K562 (cell line): ENCODE data around the gene OR6S1. TPM values are rescaled to one million over a fixed set of nuclear protein-coding genes. Genes with fewer than 3 reads are reported as not detected.
A peak's percentile ranks its signal among the peaks of the same experiment; 100 is the strongest.

ENCODE experiments used
- ATAC-seq: fragments of 200-7000 bp; cut with Tn5 transposase; 3 replicates; pipeline ENCODE4 v1.9.1; 2020; ENCODE audit warnings: moderate library complexity
- BruUV-seq: library from RNA; stranded (reverse); fragments of 400-500 nt; replicated peaks from 2 replicates; lab custom pipeline; 2021; lab: Mats Ljungman, UMichigan
- CTCF ChIA-PET: fragments of 300-600 bp; formaldehyde crosslinking; extraction: SDS; loops from one replicate; lab custom pipeline; 2021; ENCODE audit warnings: low intra/inter-chr PET ratio; lab: Yijun Ruan, JAX
- POLR2A ChIA-PET: fragments of 300-600, 350-650 bp; sonication (Branson Sonifier 250); formaldehyde crosslinking; extraction: SDS; loops from one replicate; lab custom pipeline; 2021; ENCODE audit warnings: antibody characterized with exemption, inconsistent platforms; lab: Yijun Ruan, JAX
- DNase-seq, 4 experiments: peaks; one replicate each; pipeline versions ENCODE4 v3.0.0 to v3.0.0-alpha.2; 2011 to 2018; ENCODE audit warnings: low spot score in 3 of 4, mixed read lengths in 3 of 4; ENCODE audit errors: extremely low read depth in 1 of 4
- FAIRE-seq: peaks from 2 replicates; lab custom pipeline; 2011; peaks lifted over from hg19 to GRCh38; lab: Jason Lieb, UNC
- H2AFZ ChIP-seq: 2 replicates; pipeline ENCODE4 v1.6.0; 2011; ENCODE audit warnings: low read depth, low read length, control low read depth, inconsistent platforms
- H3K27ac ChIP-seq: fragments of 200-600 bp; 3 replicates; pipeline ENCODE4 v1.8.0; 2011; ENCODE audit warnings: low read depth, mild to moderate bottlenecking, control low read depth, inconsistent platforms, low read length, moderate library complexity, mixed read lengths; ENCODE audit errors: extremely low read depth
- H3K27me3 ChIP-seq, 2 experiments: fragments of 300-600 bp in 1 of 2; 2 replicates in 1 of 2; 3 replicates in 1 of 2; pipeline versions ENCODE4 v1.6.0 to v1.8.0; 2011; ENCODE audit warnings: inconsistent platforms in 2 of 2, low read length in 2 of 2, mild to moderate bottlenecking in 1 of 2, mixed read lengths in 1 of 2, moderate library complexity in 1 of 2; ENCODE audit not compliant: control insufficient read depth in 2 of 2, insufficient read depth in 2 of 2
- H3K36me3 ChIP-seq: fragments of 300-600 bp; 3 replicates; pipeline ENCODE4 v1.8.0; 2011; ENCODE audit warnings: mild to moderate bottlenecking, low read length, inconsistent platforms; ENCODE audit not compliant: control insufficient read depth, insufficient read depth
- H3K4me1 ChIP-seq, 2 experiments: fragments of 200-600 bp in 1 of 2; replicated peaks in 1 of 2; 2 replicates in 1 of 2; 3 replicates in 1 of 2; pipeline versions ENCODE4 v1.5.1 to v1.8.0; 2011; ENCODE audit warnings: inconsistent platforms in 2 of 2, low read length in 2 of 2, mild to moderate bottlenecking in 1 of 2, mixed read lengths in 1 of 2, moderate library complexity in 1 of 2; ENCODE audit not compliant: control insufficient read depth in 2 of 2, insufficient read depth in 2 of 2
- H3K4me2 ChIP-seq: 2 replicates; pipeline ENCODE4 v1.6.1; 2011; ENCODE audit warnings: low read length, control low read depth, inconsistent platforms, mixed read lengths; ENCODE audit not compliant: insufficient read depth
- H3K4me3 ChIP-seq: fragments of 200-600 bp; sonication (generic), shearing (Covaris generic); 2 replicates; pipeline ENCODE4 v1.5.1; 2016; ENCODE audit warnings: control low read depth, inconsistent platforms
- H3K79me2 ChIP-seq: fragments of 200-600 bp; 3 replicates; pipeline ENCODE4 v1.8.0; 2011; ENCODE audit warnings: low read length, inconsistent platforms; ENCODE audit not compliant: control insufficient read depth, insufficient read depth
- H3K9ac ChIP-seq, 2 experiments: 2 replicates each; pipeline versions ENCODE4 v1.6.0 to v1.6.1; 2011; ENCODE audit warnings: low read depth in 2 of 2, low read length in 2 of 2, control low read depth in 1 of 2, inconsistent platforms in 1 of 2, mild to moderate bottlenecking in 1 of 2, mixed read lengths in 1 of 2; ENCODE audit not compliant: insufficient read depth in 1 of 2
- H3K9me1 ChIP-seq: one replicate; pipeline ENCODE4 v1.6.0; 2011; ENCODE audit warnings: inconsistent platforms, mild to moderate bottlenecking, low read length, moderate library complexity; ENCODE audit not compliant: control insufficient read depth, insufficient read depth
- H3K9me3 ChIP-seq: replicated peaks from 2 replicates; pipeline ENCODE4 v1.5.1; 2011; ENCODE audit warnings: low read depth, low read length, inconsistent platforms; ENCODE audit not compliant: control insufficient read depth, insufficient read depth
- H4K20me1 ChIP-seq: replicated peaks from 2 replicates; pipeline ENCODE4 v1.6.1; 2011; ENCODE audit warnings: low read length, inconsistent platforms, mixed read lengths; ENCODE audit not compliant: control insufficient read depth, insufficient read depth
- BHLHE40 ChIP-seq: IDR thresholded peaks from 2 replicates; pipeline ENCODE4 v1.6.1; 2011; ENCODE audit warnings: low read length, improper control_type of control experiment
- CCAR2 ChIP-seq: fragments of 200-400 bp; formaldehyde crosslinking; IDR thresholded peaks from 2 replicates; pipeline ENCODE4 v1.6.1; 2017; ENCODE audit warnings: mild to moderate bottlenecking, low read depth, low read length
- CREB1 ChIP-seq, 2 experiments: sonication (generic) in 1 of 2; formaldehyde crosslinking in 1 of 2; IDR thresholded peaks; 2 replicates each; pipeline versions ENCODE4 v1.6.1 to v1.8.0; 2012 to 2022; ENCODE audit warnings: inconsistent platforms in 1 of 2, mild to moderate bottlenecking in 1 of 2, missing genetic modification reagents in 1 of 2, moderate library complexity in 1 of 2
- DMBX1 ChIP-seq: fragments of 250-450 bp; sonication (Bioruptor Pico); IDR thresholded peaks from 2 replicates; pipeline ENCODE4 v1.8.0; 2022; ENCODE audit warnings: inconsistent platforms, mild to moderate bottlenecking, moderate library complexity, borderline replicate concordance
- EHMT2 ChIP-seq: fragments of 450-650 bp; IDR thresholded peaks from 2 replicates; pipeline ENCODE4 v1.6.1; 2018; ENCODE audit warnings: antibody characterized with exemption
- HNRNPL ChIP-seq: fragments of 200-400 bp; formaldehyde crosslinking; IDR thresholded peaks from 2 replicates; pipeline ENCODE4 v1.6.1; 2017; ENCODE audit warnings: low read depth, mild to moderate bottlenecking, low read length
- JUND ChIP-seq, 2 experiments: IDR thresholded peaks; 2 replicates in 1 of 2; 3 replicates in 1 of 2; pipeline ENCODE4 v1.6.1; 2011; ENCODE audit warnings: borderline replicate concordance in 2 of 2, low read depth in 2 of 2, low read length in 2 of 2, improper control_type of control experiment in 1 of 2, missing biosample characterization in 1 of 2, missing genetic modification characterization in 1 of 2, missing genetic modification reagents in 1 of 2
- KLF1 ChIP-seq: fragments of 450-650 bp; IDR thresholded peaks from 2 replicates; pipeline ENCODE4 v1.6.1; 2016; ENCODE audit warnings: missing genetic modification characterization, missing compliant biosample characterization
- LCOR ChIP-seq: sonication (generic); formaldehyde crosslinking; IDR thresholded peaks from 2 replicates; pipeline ENCODE4 v1.8.0; 2022; ENCODE audit warnings: mild to moderate bottlenecking, missing genetic modification reagents
- POLR2AphosphoS5 ChIP-seq: IDR thresholded peaks from 2 replicates; pipeline ENCODE4 v1.6.1; 2011; ENCODE audit warnings: mild to moderate bottlenecking, low read depth, low read length, moderate library complexity; ENCODE audit not compliant: control insufficient read depth, insufficient read depth
- POLR2B ChIP-seq: fragments of 450-650 bp; IDR thresholded peaks from 2 replicates; pipeline ENCODE4 v1.6.1; 2018; ENCODE audit warnings: low read depth; ENCODE audit not compliant: partially characterized antibody
- POLR3G ChIP-seq: IDR thresholded peaks from 2 replicates; pipeline ENCODE4 v1.6.1; 2011; ENCODE audit not compliant: insufficient read length, insufficient replicate concordance; ENCODE audit errors: extremely low read depth
- RFX1 ChIP-seq: fragments of 450-650 bp; IDR thresholded peaks from 2 replicates; pipeline ENCODE4 v1.6.1; 2016; ENCODE audit warnings: mild to moderate bottlenecking, moderate library complexity
- RUNX1 ChIP-seq: sonication (generic); IDR thresholded peaks from 2 replicates; pipeline ENCODE4 v1.6.1; 2016; ENCODE audit warnings: antibody characterized with exemption, low read depth
- SAFB2 ChIP-seq: fragments of 200-400 bp; formaldehyde crosslinking; IDR thresholded peaks from 2 replicates; pipeline ENCODE4 v1.6.1; 2018; ENCODE audit warnings: borderline replicate concordance, low read length, low read depth, moderate library complexity; ENCODE audit not compliant: severe bottlenecking
- TBL1XR1 ChIP-seq, 2 experiments: IDR thresholded peaks; 2 replicates each; pipeline ENCODE4 v1.6.1; 2012; ENCODE audit warnings: improper control_type of control experiment in 2 of 2, low read length in 2 of 2, mild to moderate bottlenecking in 1 of 2
- TEAD2 ChIP-seq: fragments of 450-650 bp; IDR thresholded peaks from 2 replicates; pipeline ENCODE4 v1.6.1; 2016; ENCODE audit warnings: missing genetic modification characterization, control low read depth, missing compliant biosample characterization
- ZFP36 ChIP-seq: fragments of 150-350 bp; IDR thresholded peaks from 2 replicates; pipeline ENCODE4 v1.6.1; 2018; ENCODE audit warnings: low read length, low read depth; ENCODE audit not compliant: partially characterized antibody
- ZNF212 ChIP-seq: fragments of 450-650 bp; formaldehyde crosslinking; IDR thresholded peaks from 2 replicates; pipeline ENCODE4 v1.4.0; 2020; ENCODE audit warnings: mild to moderate bottlenecking
- ZNF583 ChIP-seq: fragments of 250-450 bp; sonication (Bioruptor Pico); IDR thresholded peaks from 2 replicates; pipeline ENCODE4 v1.4.0; 2020
- ZNF764 ChIP-seq: fragments of 250-450 bp; sonication (Bioruptor Pico); IDR thresholded peaks from 2 replicates; pipeline ENCODE4 v1.4.0; 2020; ENCODE audit warnings: low read depth, mild to moderate bottlenecking, moderate library complexity
- WGBS: fragments of 100-300 bp; shearing (Covaris generic); methylation state at CpG from one replicate; pipeline ENCODE4 v1.1.6; 2016; ENCODE audit warnings: low coverage, mixed read lengths; ENCODE audit not compliant: insufficient coverage; ENCODE audit errors: missing lambda C conversion rate; 5-methylcytosine and 5-hydroxymethylcytosine counted together
- in situ Hi-C: fragments of 300-500 bp; cut with MboI; formaldehyde crosslinking; loops from 4 replicates; pipeline ENCODE4 v1.15.0; 2018; ENCODE audit warnings: inconsistent platforms, mixed read lengths
- intact Hi-C: fragments of 100-400 bp; cut with micrococcal nuclease; formaldehyde crosslinking; loops from 2 replicates; pipeline ENCODE4 v1.14.2; 2022
- polyA plus RNA-seq, 8 experiments: library from polyadenylated mRNA; depleted of rRNA in 4 of 8; stranded (reverse) in 5 of 8; unstranded in 3 of 8; fragments of >200 nt; fragmentation: Nextera tagmentation in 2 of 8; fragmentation: Illumina TruSeq in 1 of 8; extraction: Ambion mirVana in 2 of 8; extraction: Trizol in 1 of 8; gene quantifications; 2 replicates each; pipeline versions ENCODE4 v1.2.1 to v1.2.3, GENCODE V29; 2011 to 2014; ENCODE audit warnings: inconsistent platforms in 1 of 8, missing spikeins in 1 of 8
- total RNA-seq, 7 experiments: library from RNA; depleted of rRNA in 6 of 7; stranded (reverse); fragments of >200 nt in 6 of 7; fragmentation: Illumina TruSeq in 2 of 7; extraction: Trizol in 2 of 7; gene quantifications; 2 replicates each; pipeline versions ENCODE4 v1.2.1 to v1.2.3, GENCODE V29; 2011 to 2021; ENCODE audit warnings: low replicate concordance in 1 of 7

OR6S1 gene
- total and polyA plus RNA-seq, 9 of the 15 experiments (the other 6 are each of a cell fraction or from before 2014, with no cell fraction given): not detected

DNA sequence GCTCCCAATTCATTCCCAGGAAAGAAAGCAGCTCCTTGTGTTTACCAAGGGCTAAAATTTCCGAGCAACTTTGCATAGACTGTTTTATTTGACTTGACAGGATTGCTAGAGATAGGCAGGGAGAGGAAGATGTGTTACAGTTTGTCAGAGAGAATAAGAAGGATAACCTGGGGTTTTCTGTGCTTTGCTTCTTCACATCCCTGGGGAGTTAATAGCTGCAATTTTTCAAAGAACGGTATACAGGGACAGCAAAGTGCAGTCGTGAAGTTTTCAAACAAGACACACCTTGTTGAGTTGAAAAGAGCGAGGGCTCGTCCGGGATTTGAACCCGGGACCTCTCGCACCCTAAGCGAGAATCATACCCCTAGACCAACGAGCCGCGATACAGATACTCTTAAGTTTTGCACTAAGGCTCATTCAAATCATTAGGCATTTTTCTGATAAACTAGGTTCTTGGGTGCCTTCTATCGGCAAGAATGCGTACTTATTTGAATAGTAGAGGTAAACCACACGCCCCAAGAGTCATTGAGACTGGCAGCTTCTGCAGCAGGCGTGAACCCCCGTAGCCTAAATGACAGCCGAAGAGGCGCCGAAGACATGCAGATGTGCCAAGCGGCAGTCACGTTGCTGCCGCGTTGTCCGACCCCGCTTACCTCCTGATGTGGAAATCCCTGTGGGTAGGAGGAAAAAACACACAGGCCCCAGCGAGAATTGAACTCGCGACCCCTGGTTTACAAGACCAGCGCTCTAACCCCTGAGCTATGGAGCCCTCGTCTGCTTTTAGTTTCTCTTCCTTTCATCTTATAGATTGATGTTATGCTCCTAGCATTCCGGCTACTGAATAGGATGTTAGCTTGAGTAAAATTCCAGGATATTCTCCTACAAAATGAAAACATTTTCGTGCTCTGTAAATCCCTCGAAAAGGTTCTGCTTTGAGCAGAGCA, 28.1 kb downstream of the OR6S1 start:
- no peaks in the 10 kb centered on the region for H3K79me2 ChIP-seq
- BruUV-seq: TSS peak; percentile 99
- H3K4me1 ChIP-seq: peaks cover 5 to 24% of the 10 kb centered on the region in 2 experiments; a peak in 3 of 5 replicates
- no peak overlapping the region for H3K27ac ChIP-seq
- peak overlapping the region; percentile 55 to 83; a peak in 3 of 4 replicates for H3K9ac ChIP-seq
- POLR2A ChIA-PET: interaction anchor here (0.6 to 0.9 kb wide), 4 partner anchors 71 to 257 kb away, joined by 3 read pairs; partner anchors contain the start of genes OSGEP and PNP
- WGBS: 0% methylated on average over 26 of the region's 34 CpGs
- intact Hi-C loops (loop anchor here (1.0 kb wide), 3 partner anchors 12 to 71 kb away; partner anchors contain the start of gene RNASE4), in situ Hi-C loops (loop anchor here (5.0 kb wide), 2 partner anchors 79 to 286 kb away; no protein-coding TSS in a partner anchor)
- no peaks in the 10 kb centered on the region for H3K36me3 ChIP-seq
- peak; percentile 66 to 95 (median 71) for DNase-seq
- no peaks in the 10 kb centered on the region for H3K9me3 ChIP-seq
- H2AFZ ChIP-seq: peak overlapping the region; percentile 92
- H4K20me1 ChIP-seq: no peaks in the 10 kb centered on the region
- H3K27me3 ChIP-seq: no peaks in the 10 kb centered on the region
- CTCF ChIA-PET: interaction anchor here (0.6 to 1.3 kb wide), 2 partner anchors 13 to 78 kb away, joined by 3 to 4 read pairs; no protein-coding TSS in a partner anchor
- H3K9me1 ChIP-seq: no peaks in the 10 kb centered on the region
- peak; percentile 98 for FAIRE-seq
- peak; percentile 89 for ATAC-seq
- H3K4me3 ChIP-seq: peak overlapping the region; percentile 62
- peak overlapping the region; percentile 92 for H3K4me2 ChIP-seq
- no peak for TF ChIP-seq RFX1
- no peak for TF ChIP-seq POLR2B
- peak; percentile 94 for TF ChIP-seq ZNF764 (CRISPR knock-in tag)
- peak; percentile 26 for TF ChIP-seq POLR3G
- no peak for TF ChIP-seq ZNF583 (CRISPR knock-in tag)
- 0 out of 2 replicates have a peak, but pooled peaks have one; percentile 28 for TF ChIP-seq KLF1
- no peak for TF ChIP-seq DMBX1
- TF ChIP-seq EHMT2: no peak
- TF ChIP-seq TEAD2 (tag): peak; percentile 99
- TF ChIP-seq ZFP36: no peak
- TF ChIP-seq LCOR (CRISPR knock-in tag): peak; percentile 75; the same call in 1 of the 2 replicates
- TF ChIP-seq TBL1XR1 (IDR thresholded peaks at IDR 0.05; ENCODE audit: low read length in 2 of 2): peak in 1 of 2 experiments; percentile 54; a peak in 2 of 4 replicates
- no peak for TF ChIP-seq POLR2AphosphoS5
- TF ChIP-seq HNRNPL: peak; percentile 72; the same call in 1 of the 2 replicates
- TF ChIP-seq ZNF212: no peak
- TF ChIP-seq SAFB2: no peak
- no peak for TF ChIP-seq CCAR2
- TF ChIP-seq JUND (IDR thresholded peaks at IDR 0.05; ENCODE audit: borderline replicate concordance, low read depth, low read length): peak; percentile 20; the same call in 1 of the 2 replicates
- peak; percentile 9; the same call in 1 of the 3 replicates for TF ChIP-seq JUND (tag; IDR thresholded peaks at IDR 0.05; ENCODE audit: borderline replicate concordance, low read depth, low read length)
- TF ChIP-seq RUNX1: no peak
- TF ChIP-seq BHLHE40: peak; percentile 82
- TF ChIP-seq CREB1 (IDR thresholded peaks at IDR 0.05): no peak; the same call in 1 of the 2 replicates
- TF ChIP-seq CREB1 (CRISPR knock-in tag; IDR thresholded peaks at IDR 0.05): 0 out of 2 replicates have a peak, but pooled peaks have one; percentile 40
